Stimulated activated CD4-positive, alpha-beta T cell treated with anti-CD3 and anti-CD28 coated beads, TNF-alpha, amount 100 ng/mL, for 1 hour (primary cell): ENCODE measurements around the gene KRTAP12-4.
"Not testable (repeated sequence)": the region's sequence is repeated elsewhere in the genome, so short reads cannot be mapped to it uniquely, and the experiment has no call there.

Experiments
- DNase-seq, 3 donors: peaks; one replicate each; pipeline ENCODE4 v3.0.0-alpha.2; 2020; ENCODE audit warnings: low read depth in 3 of 3, low spot score in 1 of 3

KRTAP12-4 gene

DNA sequence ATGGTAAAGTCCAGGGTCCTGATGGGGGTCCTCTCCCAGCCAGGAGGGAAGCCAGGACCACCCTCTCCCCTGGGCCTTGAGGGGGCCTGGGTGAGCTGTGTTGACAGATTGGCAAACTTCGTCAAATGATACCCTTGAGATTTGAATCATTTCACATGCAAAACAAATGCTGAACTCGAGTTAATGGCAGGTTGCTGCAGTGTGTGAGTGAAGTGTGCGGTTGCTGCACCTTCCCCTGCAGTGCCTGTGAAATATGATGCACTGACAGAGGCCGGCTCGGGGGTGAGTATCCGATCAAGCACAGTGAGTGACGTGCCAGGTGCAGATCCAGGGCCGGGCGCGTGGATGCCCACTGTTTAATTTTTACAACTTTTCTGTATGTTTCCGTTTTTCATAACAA is 33.2 kb upstream of the KRTAP12-4 start:
- DNase-seq: no peak

DNA sequence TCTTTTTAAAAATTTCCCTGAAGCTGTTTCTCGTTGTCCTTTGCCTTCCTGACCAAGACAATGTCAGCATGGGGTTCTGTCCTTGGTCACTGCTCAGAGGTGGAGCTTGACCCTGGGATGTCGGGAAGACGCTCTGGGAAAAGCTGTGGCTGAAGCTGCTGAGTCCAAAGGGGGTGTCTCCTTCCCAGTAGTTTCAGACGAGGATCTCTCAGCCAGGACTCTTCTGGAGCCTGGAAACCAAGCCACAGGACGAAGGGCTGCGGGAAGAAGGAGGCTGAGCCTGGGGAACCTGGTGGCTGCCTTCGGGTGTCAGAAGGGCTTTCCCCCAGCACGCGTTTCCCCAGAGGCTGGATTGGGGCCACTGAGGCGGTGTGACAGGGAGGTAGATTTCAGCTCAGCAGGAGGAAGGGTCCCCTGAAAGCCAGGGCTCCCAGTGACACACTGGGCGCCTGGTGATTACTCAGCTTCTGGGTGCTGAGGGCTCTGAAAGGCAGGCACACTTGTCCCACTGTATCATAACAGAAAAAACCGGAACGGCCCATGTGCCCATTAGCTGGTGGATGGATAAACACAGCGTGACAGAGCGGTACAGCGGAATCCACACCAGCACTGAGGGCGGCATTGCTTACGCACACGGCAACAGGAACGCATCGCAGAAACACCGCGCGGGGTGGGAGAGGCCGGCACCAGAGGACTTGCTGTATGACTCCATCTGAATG is 32.5 kb upstream of the KRTAP12-4 start:
- no peak for DNase-seq

- DNase-seq: no peak
Observed at GRCh38 chr21:44686000-44686781, 31.7 kb upstream of the KRTAP12-4 start.

DNA sequence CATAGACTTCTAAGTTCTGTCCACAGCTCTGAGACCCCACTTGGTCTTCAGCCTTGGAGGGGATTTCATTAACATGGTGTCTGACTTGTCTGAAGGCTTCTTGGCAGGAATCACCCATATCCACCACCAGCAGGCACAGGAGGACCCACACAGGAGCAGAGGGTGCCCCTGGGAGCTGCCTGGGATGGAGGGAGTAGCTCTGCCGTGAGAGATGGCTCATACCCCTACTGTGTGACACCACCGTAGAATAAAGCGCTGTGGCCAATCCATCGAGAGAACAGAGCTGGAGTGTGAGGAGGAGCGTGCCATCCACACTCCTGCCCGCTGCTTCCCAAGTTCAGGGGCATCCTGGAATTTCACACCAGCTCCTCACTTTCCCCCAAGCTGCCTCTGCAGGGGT is 30.6 kb upstream of the KRTAP12-4 start:
- not testable (repeated sequence) for DNase-seq

GRCh38 chr21:44684483-44684882 is 30.0 kb upstream of the KRTAP12-4 start:
- DNase-seq: no peak

DNA sequence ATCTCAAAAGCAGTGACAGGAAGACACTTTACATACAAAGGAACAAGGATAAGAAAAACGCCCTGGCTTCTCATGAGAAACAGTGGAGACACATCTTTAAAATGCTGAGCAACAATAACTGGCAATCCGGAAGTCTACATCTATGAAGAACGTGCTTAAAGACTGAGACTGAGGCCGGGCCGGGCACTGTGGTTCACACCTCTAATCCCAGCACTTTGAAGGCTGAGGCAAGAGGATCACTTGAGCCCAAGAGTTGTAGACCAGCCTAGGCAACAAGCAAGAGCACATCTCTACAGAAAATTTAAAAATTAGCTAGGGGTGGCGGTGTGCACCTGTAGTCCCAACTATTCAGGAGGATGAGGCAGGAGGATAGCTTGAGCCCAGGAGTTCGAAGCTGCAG is 29.6 kb upstream of the KRTAP12-4 start:
- DNase-seq: no peak

GRCh38 chr21:44682580-44683151 is 28.2 kb upstream of the KRTAP12-4 start:
- no peak for DNase-seq

DNA sequence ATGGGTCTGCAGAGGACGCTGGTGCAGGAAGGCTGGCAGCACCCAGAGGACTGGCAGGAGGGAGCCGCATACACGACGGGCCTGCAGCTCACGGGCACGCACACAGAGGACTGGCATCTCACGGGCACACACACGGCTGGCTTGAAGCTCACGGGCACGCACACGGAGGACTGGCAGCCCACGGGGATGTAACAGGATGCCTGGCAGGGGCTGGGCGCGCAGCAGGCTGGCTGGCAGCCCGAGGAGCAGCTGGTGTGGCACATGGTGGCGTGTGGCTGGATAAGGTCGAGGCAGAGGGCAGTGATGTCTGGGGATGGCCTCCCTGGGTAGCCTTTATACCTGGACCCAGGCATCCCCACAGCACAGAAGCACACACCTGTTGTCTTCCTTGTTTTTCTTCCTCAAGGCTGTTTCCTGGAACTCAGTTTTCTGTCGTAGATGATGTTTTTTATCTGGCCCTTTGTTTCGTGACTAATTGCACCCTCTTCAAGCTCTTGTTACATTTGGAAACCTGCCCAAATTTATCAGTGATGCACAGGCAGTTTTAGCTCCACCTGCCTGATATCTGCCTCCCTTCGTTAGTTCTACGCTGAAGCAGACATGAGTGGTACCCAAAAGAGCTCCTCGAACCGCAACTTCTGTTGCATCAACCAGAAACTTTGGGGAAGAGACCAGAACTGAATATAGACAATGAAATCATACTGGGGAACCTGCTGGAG is 27.6 kb upstream of the KRTAP12-4 start, which contains the start of gene KRTAP12-1:
KRTAP12-1 (minus strand) TSS at position 303 of the 719 bp plus-strand sequence; CDS start at position 263, 40 bp downstream.
- DNase-seq: no peak

DNA sequence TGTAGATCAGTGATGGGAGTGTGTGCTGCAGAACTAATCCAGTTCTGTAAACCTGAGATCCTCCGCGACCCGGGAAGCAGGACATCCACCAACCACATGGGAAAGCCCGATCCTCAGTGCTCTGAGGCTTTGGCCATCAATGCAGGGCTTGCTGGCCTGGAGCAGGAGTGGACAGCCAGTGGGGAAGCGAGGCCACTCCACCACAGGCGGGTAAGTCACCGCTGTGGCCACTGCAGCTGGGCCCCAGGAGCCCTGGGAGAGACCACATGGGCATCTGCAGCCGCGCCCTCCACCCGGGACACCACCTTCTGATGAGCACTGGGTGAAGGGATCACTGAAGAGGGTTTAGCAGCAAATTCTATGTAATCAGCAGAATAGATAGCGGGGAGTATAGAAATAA is 26.7 kb upstream of the KRTAP12-4 start:
- no peak for DNase-seq

DNA sequence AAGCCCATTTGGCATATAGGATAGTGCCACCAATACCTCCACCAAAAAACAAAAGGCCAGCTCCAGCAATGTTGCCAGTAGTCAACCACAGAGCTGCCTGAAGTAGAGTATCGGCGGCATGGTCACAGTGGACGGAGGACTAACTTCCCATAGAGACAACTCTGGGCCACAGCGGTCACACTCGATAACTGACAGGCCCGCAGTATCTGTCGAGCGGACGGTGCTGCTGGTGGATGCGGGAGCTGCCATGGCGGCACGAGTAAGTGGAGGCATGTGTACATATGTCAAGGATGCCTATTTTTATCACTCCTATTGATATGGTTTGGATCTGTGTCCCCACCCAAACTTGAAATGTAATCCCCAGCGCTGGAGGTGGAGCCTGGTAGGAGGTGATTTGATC is 23.4 kb upstream of the KRTAP12-4 start:
- DNase-seq: no peak

- DNase-seq: no peak
Observed at GRCh38 chr21:44671911-44672310, 17.5 kb upstream of the KRTAP12-4 start.

DNA sequence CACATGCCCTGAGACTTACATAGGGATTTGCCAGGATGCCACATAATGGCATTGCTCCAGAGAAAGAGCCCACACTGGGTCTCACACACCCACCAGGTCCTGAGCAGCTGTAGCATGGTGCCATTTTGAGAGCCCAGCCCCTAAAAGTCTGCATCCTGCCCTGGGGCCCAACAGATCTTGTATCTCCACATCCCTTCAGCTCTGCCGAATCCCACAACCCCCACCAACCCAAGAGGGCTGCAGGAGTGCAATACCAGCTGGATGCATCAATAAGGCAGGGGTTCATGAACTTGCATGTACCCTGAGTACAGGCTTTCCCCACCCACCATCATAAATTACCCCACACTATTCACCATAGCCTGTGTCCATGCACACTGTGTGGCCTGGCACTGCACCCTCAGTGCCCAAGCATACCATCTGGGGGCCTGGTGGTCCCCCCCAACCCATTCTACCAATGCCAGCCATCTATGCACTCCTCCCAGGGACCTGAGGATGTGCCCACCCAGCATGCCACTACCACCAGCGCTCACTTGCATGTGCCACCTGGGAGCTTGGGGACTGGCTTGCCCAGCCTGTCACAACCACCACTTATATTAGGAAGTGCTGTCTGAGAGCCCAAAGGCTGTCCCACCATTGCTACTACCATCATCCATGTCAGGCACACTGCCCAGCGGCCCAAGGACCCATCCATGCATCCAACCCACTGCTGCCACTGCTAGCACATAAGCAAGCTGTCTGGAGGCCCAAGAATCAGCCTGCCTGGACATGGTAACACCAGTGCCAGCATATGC is 16.4 kb upstream of the KRTAP12-4 start:
- DNase-seq: no peak

GRCh38 chr21:44667612-44668011 is 13.2 kb upstream of the KRTAP12-4 start:
- no peak for DNase-seq

- no peak for DNase-seq
Observed at GRCh38 chr21:44666401-44667320, 12.2 kb upstream of the KRTAP12-4 start, which contains the start of gene KRTAP12-2. TSS of gene KRTAP12-2 (minus strand) at chr21:44666927. CDS start at chr21:44666886, 41 bp downstream.

DNA sequence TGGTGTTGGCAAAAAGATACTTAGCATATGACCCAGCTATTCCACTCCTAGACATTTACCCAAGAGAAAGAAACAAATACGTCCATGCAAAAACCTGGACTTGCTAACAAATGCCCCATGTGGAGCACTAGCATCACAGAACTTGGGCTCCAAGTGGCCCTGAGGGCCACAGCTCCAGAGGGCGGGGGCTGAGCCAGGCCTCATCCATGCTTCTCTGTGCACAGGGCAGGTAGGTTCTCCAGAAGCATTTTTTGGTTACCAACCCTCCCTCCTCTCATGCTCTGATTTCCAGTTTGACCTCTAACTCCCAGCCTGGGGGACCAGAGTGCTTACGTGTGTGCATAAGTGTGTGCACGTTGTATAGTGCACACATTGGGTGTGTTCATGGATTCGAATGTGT is 10.2 kb upstream of the KRTAP12-4 start:
- DNase-seq: no peak

DNA sequence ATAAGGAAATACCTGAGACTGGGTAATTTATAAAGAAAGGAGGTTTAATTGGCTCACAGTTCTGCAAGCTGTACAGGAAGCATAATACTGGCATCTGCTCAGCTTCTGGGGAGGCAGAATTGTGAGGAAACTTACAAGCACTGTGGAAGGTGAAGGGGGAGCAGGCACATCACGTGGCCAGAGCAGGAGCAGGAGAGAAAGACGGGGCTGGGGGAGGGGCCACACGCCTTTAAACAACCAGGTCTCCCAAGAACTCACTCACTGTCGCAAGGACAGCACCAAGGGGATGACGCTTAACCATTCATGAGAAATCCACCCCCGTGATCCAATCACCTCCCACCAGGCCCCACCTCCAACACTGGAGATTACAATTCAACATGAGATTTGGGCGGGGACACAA is 7.1 kb upstream of the KRTAP12-4 start:
- DNase-seq: not testable (repeated sequence)

GRCh38 chr21:44658913-44659595 is 4.6 kb upstream of the KRTAP12-4 start:
- DNase-seq: no peak

DNA sequence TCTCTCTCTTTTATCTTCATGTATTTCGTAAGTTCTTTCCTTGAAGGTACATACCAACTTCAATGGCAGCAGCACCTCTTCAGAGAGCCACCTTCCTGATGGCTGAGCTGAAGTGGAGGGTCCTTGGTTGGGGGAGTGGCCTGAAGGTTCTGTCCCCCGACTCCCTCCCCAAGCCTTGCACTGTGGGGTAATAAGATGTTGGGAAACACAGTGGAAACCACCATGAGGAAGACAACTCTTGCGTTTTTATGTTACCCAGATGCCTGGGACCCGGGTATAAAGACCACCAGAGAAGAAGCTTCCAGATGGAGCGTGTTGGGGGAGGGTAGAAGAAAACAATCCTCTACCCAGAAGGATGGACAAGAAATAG is 4.1 kb upstream of the KRTAP12-4 start:
- DNase-seq: no peak
